OCI-LY7 (cell line): ENCODE results near the gene GPR180. TPM values are rescaled to one million over a fixed set of nuclear protein-coding genes. Genes with fewer than 3 reads are reported as not detected.

Source experiments
- BruUV-seq: library from RNA; stranded (reverse); fragments of 400-500 nt; replicated peaks from 2 replicates; lab custom pipeline; 2021; lab: Mats Ljungman, UMichigan
- CTCF ChIA-PET: fragments of 300-600 bp; sonication (Branson Sonifier 250); formaldehyde crosslinking; loops from one replicate; lab custom pipeline; 2022; ENCODE audit warnings: antibody characterized with exemption; ENCODE audit not compliant: unreplicated experiment; lab: Charles Lee
- POLR2A ChIA-PET: fragments of 300-600 bp; sonication (Branson Sonifier 250); formaldehyde crosslinking; loops from one replicate; lab custom pipeline; 2022; ENCODE audit warnings: antibody characterized with exemption; lab: Charles Lee
- DNase-seq: peaks from one replicate; pipeline ENCODE4 v3.0.0-alpha.2; 2015; ENCODE audit warnings: low spot score
- H2AFZ ChIP-seq: fragments of 200-600 bp; sonication (generic), shearing (Covaris generic); 2 replicates; pipeline ENCODE4 v1.6.1; 2014; ENCODE audit warnings: mild to moderate bottlenecking, antibody characterized with exemption, low read length, moderate library complexity
- H3K27ac ChIP-seq: fragments of 200-600 bp; sonication (generic); 2 replicates; pipeline ENCODE4 v1.5.1; 2014; ENCODE audit warnings: mixed run types, low read depth, mild to moderate bottlenecking, moderate library complexity, low read length, inconsistent platforms; ENCODE audit not compliant: poor library complexity, severe bottlenecking
- H3K36me3 ChIP-seq: fragments of 200-600 bp; sonication (generic); 2 replicates; pipeline ENCODE4 v1.6.1; 2014; ENCODE audit warnings: mild to moderate bottlenecking, antibody characterized with exemption, low read length, moderate library complexity, mixed read lengths; ENCODE audit not compliant: insufficient read depth
- H3K4me1 ChIP-seq: fragments of 200-600 bp; sonication (generic); 2 replicates; pipeline ENCODE4 v1.5.1; 2014; ENCODE audit warnings: mild to moderate bottlenecking, low read length; ENCODE audit not compliant: insufficient read depth, poor library complexity, severe bottlenecking
- H3K4me2 ChIP-seq: fragments of 200-600 bp; sonication (generic); 2 replicates; pipeline ENCODE4 v1.6.1; 2014; ENCODE audit warnings: mild to moderate bottlenecking, low read length
- H3K4me3 ChIP-seq: fragments of 200-600 bp; sonication (generic); 2 replicates; pipeline ENCODE4 v1.5.1; 2014; ENCODE audit warnings: mild to moderate bottlenecking, low read depth, low read length; ENCODE audit not compliant: poor library complexity, severe bottlenecking
- H3K79me2 ChIP-seq: fragments of 200-600 bp; sonication (generic); 2 replicates; pipeline ENCODE4 v1.6.1; 2016; ENCODE audit warnings: low read depth, mild to moderate bottlenecking, low read length, moderate library complexity, mixed read lengths; ENCODE audit not compliant: insufficient read depth
- H3K9me2 ChIP-seq: fragments of 200-600 bp; sonication (generic); 2 replicates; pipeline ENCODE4 v1.6.1; 2016; ENCODE audit warnings: mild to moderate bottlenecking, low read length, mixed read lengths; ENCODE audit not compliant: insufficient read depth
- H3K9me3 ChIP-seq: fragments of 200-600 bp; sonication (generic); 2 replicates; pipeline ENCODE4 v1.6.1; 2014; ENCODE audit warnings: mild to moderate bottlenecking, mixed run types, low read length, mixed read lengths
- H4K20me1 ChIP-seq: fragments of 200-600 bp; sonication (generic); 2 replicates; pipeline ENCODE4 v1.6.1; 2014; ENCODE audit warnings: mild to moderate bottlenecking, antibody characterized with exemption, low read length, moderate library complexity, mixed read lengths; ENCODE audit not compliant: insufficient read depth
- EZH2phosphoT487 ChIP-seq: fragments of 200-600 bp; sonication (generic); IDR thresholded peaks from 2 replicates; pipeline ENCODE4 v1.6.1; 2018; ENCODE audit warnings: low read depth, borderline replicate concordance, mild to moderate bottlenecking, mixed run types, antibody characterized with exemption, low read length, moderate library complexity, mixed read lengths
- intact Hi-C: fragments of 100-400 bp; cut with micrococcal nuclease; formaldehyde crosslinking; loops from one replicate; pipeline ENCODE4 v1.10.0; 2022; ENCODE audit not compliant: unreplicated experiment
- total RNA-seq, 2 experiments: library from RNA; depleted of rRNA in 1 of 2; stranded (reverse); fragments of >200 nt in 1 of 2; shearing (Covaris generic) in 1 of 2; gene quantifications; 2 replicates each; pipeline ENCODE4 v1.2.3, GENCODE V29; 2014 to 2022
- TF ChIP-seq, protein P1 (sequence below): fragments of 200-600 bp; sonication (generic); conservative IDR thresholded peaks from 2 replicates; pipeline ENCODE4 v1.5.1; 2014; ENCODE audit warnings: mild to moderate bottlenecking, antibody characterized with exemption, low read length, moderate library complexity, mixed read lengths

The GPR180 gene
- total RNA-seq, 2 experiments from 2014 or later: 3.9 to 4.1 TPM

DNA sequence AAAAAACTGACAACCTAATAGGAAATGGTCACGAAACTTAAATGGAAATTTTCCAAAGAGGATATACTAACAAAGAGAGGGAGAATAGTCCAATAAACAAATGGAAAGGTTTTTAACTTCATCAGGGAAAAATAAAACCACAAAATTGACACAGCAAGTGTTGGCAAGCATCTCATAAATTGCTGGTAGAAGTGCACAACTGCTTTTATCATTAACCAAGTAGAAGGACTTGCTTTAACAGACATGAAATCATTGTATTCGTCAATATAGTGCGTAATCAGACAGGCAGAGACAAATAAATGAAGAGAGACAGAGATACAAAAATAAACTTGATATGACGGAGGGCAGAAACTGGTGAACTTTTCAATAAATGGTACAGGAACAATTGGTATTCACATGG is 13.1 kb upstream of the GPR180 start:
- no peaks in the 10 kb centered on the region for H3K9me2 ChIP-seq
- H3K79me2 ChIP-seq: peaks cover 5% of the 10 kb centered on the region; the same call in 1 of the 2 replicates
- no peak for TF ChIP-seq EZH2phosphoT487
- TF ChIP-seq, protein P1, sequence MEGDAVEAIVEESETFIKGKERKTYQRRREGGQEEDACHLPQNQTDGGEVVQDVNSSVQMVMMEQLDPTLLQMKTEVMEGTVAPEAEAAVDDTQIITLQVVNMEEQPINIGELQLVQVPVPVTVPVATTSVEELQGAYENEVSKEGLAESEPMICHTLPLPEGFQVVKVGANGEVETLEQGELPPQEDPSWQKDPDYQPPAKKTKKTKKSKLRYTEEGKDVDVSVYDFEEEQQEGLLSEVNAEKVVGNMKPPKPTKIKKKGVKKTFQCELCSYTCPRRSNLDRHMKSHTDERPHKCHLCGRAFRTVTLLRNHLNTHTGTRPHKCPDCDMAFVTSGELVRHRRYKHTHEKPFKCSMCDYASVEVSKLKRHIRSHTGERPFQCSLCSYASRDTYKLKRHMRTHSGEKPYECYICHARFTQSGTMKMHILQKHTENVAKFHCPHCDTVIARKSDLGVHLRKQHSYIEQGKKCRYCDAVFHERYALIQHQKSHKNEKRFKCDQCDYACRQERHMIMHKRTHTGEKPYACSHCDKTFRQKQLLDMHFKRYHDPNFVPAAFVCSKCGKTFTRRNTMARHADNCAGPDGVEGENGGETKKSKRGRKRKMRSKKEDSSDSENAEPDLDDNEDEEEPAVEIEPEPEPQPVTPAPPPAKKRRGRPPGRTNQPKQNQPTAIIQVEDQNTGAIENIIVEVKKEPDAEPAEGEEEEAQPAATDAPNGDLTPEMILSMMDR: no peak
- H3K9me3 ChIP-seq: no peaks in the 10 kb centered on the region
- no peaks in the 10 kb centered on the region for H3K4me1 ChIP-seq
- CTCF ChIA-PET: no interaction called here
- H3K36me3 ChIP-seq: peaks cover 42% of the 10 kb centered on the region
- no peaks in the 10 kb centered on the region for H4K20me1 ChIP-seq
- H3K4me3 ChIP-seq: no peak overlapping the region
- POLR2A ChIA-PET: interaction anchor here (0.7 kb wide), 1 partner anchor 12 kb away, joined by 4 read pairs; no protein-coding TSS in a partner anchor
- no peak overlapping the region for H3K27ac ChIP-seq
- no peak overlapping the region for H2AFZ ChIP-seq
- DNase-seq: no peak
- H3K4me2 ChIP-seq: no peak overlapping the region
- intact Hi-C loops: no loop called here
- no TSS peak for BruUV-seq

DNA sequence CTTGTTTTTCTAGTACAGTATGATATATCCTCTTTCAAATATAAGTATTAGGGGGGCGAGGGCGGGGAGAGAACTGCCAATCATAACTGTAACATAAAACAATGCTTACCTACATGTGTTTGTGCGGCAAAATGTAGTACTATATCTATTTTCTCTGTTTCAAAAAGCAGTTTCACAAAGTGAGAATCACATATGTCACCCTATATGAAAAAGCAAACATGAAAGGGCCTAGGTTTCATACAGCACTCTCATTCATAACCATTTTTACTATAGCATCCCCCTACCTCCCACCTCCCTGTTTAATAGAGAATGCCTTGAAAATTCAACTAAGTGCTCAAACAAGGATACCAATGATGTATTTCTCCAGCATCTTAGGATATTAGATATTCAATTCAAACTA is 10.9 kb upstream of the GPR180 start:
- no peak overlapping the region for H3K27ac ChIP-seq
- H4K20me1 ChIP-seq: no peaks in the 10 kb centered on the region; the same call in 1 of the 2 replicates
- H2AFZ ChIP-seq: no peak overlapping the region
- H3K4me3 ChIP-seq: no peak overlapping the region
- no peaks in the 10 kb centered on the region for H3K9me3 ChIP-seq
- no peaks in the 10 kb centered on the region for H3K9me2 ChIP-seq
- peaks cover 27% of the 10 kb centered on the region for H3K79me2 ChIP-seq
- H3K4me2 ChIP-seq: no peak overlapping the region
- TF ChIP-seq EZH2phosphoT487: no peak
- TF ChIP-seq, protein P1: no peak
- ChIA-PET CTCF (no interaction called here), POLR2A (no interaction called here)
- peaks cover 5% of the 10 kb centered on the region for H3K4me1 ChIP-seq
- no TSS peak for BruUV-seq
- intact Hi-C loops: loop anchor here (10.0 kb wide), 1 partner anchor 86 kb away; no protein-coding TSS in a partner anchor
- peaks cover 35% of the 10 kb centered on the region for H3K36me3 ChIP-seq
- no peak for DNase-seq
